Skeletal muscle tissue (tissue), 4 donors: ENCODE measurements around the gene FLT1. TPM values are rescaled to one million over a fixed set of nuclear protein-coding genes. Genes with fewer than 3 reads are reported as not detected.

ENCODE experiments used
- H3K27ac ChIP-seq: one replicate; pipeline ENCODE4 v1.7.0; 2013; ENCODE audit warnings: mild to moderate bottlenecking, low read depth, low read length, inconsistent platforms
- H3K27me3 ChIP-seq, 3 donors: one replicate each; pipeline ENCODE4 v1.7.0; 2013; ENCODE audit warnings: low read length in 3 of 3; ENCODE audit not compliant: control insufficient read depth in 3 of 3, insufficient read depth in 3 of 3
- H3K36me3 ChIP-seq, 3 donors: one replicate each; pipeline ENCODE4 v1.7.0; 2013; ENCODE audit warnings: low read length in 3 of 3; ENCODE audit not compliant: control insufficient read depth in 3 of 3, insufficient read depth in 3 of 3
- H3K4me1 ChIP-seq, 3 donors: one replicate each; pipeline ENCODE4 v1.7.0; 2013; ENCODE audit warnings: low read length in 3 of 3, mild to moderate bottlenecking in 3 of 3; ENCODE audit not compliant: control insufficient read depth in 3 of 3, insufficient read depth in 3 of 3
- H3K4me3 ChIP-seq, 3 donors: one replicate each; pipeline ENCODE4 v1.7.0; 2013; ENCODE audit warnings: low read length in 3 of 3
- H3K9ac ChIP-seq, 3 donors: one replicate each; pipeline ENCODE4 v1.7.0; 2013; ENCODE audit warnings: low read length in 3 of 3, mild to moderate bottlenecking in 3 of 3, moderate library complexity in 2 of 3, low read depth in 1 of 3
- H3K9me3 ChIP-seq, 3 donors: one replicate each; pipeline ENCODE4 v1.7.0; 2013; ENCODE audit warnings: low read length in 3 of 3; ENCODE audit not compliant: control insufficient read depth in 3 of 3
- total RNA-seq: library from RNA; depleted of rRNA; stranded (reverse); fragments of >200 nt; gene quantifications from one replicate; pipeline ENCODE4 v1.2.3, GENCODE V29; 2014
- donor health status: Osteomylitis.

Gene FLT1
- total RNA-seq, 1 donor from 2014 or later, result 13.0 TPM

- Histone ChIP-seq H3K27ac (no peak overlapping the region), H3K4me3 (no peak overlapping the region), H3K9ac (no peak overlapping the region), H3K4me1 (peaks cover 0 to 2% (median 0%) of the 10 kb centered on the region in 3 donors), H3K27me3 (peaks cover 0 to 2% (median 0%) of the 10 kb centered on the region in 3 donors), H3K36me3 (no peaks in the 10 kb centered on the region), H3K9me3 (no peaks in the 10 kb centered on the region)
Observed at GRCh38 chr13:28355822-28356371, 139.0 kb downstream of the FLT1 start.

DNA sequence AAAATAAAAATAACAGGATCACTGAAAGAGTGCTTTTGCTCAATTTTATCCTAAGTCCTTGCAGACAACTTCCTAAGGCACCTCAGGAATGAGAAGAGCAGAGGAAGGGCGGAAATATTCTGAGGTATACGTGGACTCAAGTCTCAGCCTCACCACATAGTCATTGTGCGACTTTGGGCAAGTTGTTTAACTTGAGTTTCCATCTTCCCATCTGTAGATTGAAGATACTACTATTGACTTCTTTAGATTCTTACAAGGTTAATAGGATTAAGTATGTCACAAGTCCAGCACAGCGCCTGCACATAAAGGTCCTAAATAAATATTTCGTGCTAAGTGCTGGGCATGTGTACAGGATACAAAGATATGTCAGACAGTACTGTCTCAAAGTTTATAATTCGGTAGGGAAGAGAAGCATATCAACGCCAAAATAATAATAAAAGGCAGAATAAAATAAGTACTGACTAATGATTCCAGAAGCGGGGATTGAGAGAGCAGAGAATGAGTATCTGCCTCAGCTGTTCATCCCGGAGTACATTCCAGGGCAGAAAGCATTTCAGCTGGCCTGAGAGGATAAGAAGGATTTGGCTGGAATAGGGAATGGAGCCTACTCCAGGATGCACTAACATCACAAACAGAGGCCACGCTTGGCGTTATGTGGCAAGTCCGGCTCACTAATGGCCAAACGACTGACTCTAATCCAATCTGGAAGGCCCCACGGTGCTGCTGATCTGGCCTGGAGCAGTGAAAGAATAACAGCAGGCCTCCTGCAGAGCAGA, 139.7 kb downstream of the FLT1 start:
- Histone ChIP-seq H3K36me3 (no peaks in the 10 kb centered on the region), H3K9me3 (no peaks in the 10 kb centered on the region), H3K4me1 (peaks cover 0 to 2% (median 0%) of the 10 kb centered on the region in 3 donors), H3K27ac (no peak overlapping the region), H3K27me3 (peaks cover 0 to 2% (median 0%) of the 10 kb centered on the region in 3 donors), H3K4me3 (no peak overlapping the region), H3K9ac (no peak overlapping the region)

GRCh38 chr13:28353679-28354078, 141.2 kb downstream of the FLT1 start:
- Histone ChIP-seq H3K4me3 (no peak overlapping the region), H3K9me3 (no peaks in the 10 kb centered on the region), H3K9ac (no peak overlapping the region), H3K27me3 (peaks cover 0 to 2% (median 0%) of the 10 kb centered on the region in 3 donors), H3K4me1 (peaks cover 0 to 2% (median 0%) of the 10 kb centered on the region in 3 donors), H3K27ac (no peak overlapping the region), H3K36me3 (no peaks in the 10 kb centered on the region)

DNA sequence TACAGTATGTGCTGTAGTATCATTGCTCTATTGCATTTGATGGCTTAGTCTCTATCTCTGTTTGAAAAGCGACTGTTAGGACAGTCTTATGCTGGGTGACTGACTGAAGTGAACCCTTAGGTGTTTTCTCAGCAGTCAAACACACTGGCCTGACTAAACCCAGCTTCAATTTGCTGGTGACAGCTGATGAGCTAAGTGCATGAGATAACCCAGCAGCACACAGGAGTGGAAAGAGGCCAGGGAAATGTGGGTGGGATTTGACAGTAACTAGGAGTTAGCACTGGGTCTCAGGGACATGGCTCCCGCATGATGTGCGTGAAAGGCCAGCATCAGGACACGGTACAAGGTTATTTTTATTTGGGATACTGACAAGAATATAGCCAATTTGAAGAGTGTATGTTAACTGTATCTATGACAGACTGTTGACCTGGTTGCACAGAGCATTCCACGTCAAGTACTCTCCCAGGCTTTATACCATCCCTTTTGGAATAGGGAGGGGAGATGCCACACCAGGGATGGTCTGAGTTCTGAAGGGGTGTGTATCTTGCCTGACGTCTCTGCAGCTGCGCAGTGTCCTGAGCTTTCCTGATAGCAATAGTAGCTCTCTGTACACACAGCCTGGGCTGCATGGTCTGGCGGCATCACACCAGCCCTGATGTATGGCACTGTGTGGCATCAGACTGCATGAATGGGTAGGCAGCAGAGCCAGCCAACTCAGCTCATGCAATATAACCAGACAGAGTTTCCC, 144.8 kb downstream of the FLT1 start:
- Histone ChIP-seq H3K27ac (no peak overlapping the region), H3K9me3 (no peaks in the 10 kb centered on the region), H3K4me1 (no peaks in the 10 kb centered on the region), H3K4me3 (no peak overlapping the region), H3K27me3 (no peaks in the 10 kb centered on the region), H3K36me3 (no peaks in the 10 kb centered on the region), H3K9ac (no peak overlapping the region)

GRCh38 chr13:28349371-28349770, 145.6 kb downstream of the FLT1 start:
- no peaks in the 10 kb centered on the region for H3K4me1 ChIP-seq
- no peaks in the 10 kb centered on the region for H3K27me3 ChIP-seq
- no peak overlapping the region for H3K9ac ChIP-seq
- no peak overlapping the region for H3K27ac ChIP-seq
- no peaks in the 10 kb centered on the region for H3K9me3 ChIP-seq
- H3K36me3 ChIP-seq, result no peaks in the 10 kb centered on the region
- H3K4me3 ChIP-seq, result no peak overlapping the region

DNA sequence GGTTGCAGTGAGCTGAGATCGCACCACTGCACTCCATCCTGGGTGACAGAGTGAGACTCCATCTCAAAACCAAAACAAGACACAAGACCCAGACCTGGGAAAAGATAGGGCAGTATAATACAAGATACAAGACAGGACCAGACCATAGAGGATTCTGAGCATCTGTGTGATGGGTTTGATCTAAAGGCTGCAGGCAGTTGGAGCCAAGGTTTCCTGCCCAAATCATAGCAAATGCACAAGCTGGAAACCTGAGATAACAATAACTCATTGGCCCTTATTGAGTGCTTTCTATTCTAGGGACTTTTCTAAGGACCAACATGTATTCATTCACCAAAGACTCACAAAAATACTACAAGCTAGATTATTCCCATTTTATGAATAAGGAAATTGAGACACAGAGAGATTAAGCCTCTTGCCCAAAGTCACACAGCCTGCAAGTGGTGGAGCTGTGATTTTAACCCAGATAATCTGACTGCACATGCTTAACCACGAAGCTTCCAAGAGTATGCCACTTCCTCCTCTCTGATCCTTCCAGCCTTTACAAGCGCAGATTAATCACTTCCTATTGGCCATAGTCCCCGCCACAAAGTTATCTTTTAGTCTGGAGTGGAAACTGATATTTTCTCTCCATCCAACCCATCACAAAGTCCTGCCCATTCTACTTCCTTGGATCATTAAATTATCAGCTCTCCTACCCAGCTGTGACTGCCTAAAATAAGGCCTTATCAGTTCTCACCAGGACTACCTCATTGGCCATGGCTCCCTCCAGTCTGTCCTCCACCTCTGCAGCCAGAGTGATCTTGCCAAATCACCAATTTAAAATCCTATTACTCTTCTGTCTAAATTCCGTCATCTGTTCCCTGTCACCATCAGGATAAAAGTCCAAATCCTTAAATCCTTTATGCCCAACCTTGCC, 147.2 kb downstream of the FLT1 start:
- Histone ChIP-seq H3K27ac (no peak overlapping the region), H3K27me3 (no peaks in the 10 kb centered on the region), H3K36me3 (peaks cover 0 to 2% (median 0%) of the 10 kb centered on the region in 3 donors), H3K4me1 (no peaks in the 10 kb centered on the region), H3K9me3 (no peaks in the 10 kb centered on the region), H3K9ac (no peak overlapping the region), H3K4me3 (no peak overlapping the region)

DNA sequence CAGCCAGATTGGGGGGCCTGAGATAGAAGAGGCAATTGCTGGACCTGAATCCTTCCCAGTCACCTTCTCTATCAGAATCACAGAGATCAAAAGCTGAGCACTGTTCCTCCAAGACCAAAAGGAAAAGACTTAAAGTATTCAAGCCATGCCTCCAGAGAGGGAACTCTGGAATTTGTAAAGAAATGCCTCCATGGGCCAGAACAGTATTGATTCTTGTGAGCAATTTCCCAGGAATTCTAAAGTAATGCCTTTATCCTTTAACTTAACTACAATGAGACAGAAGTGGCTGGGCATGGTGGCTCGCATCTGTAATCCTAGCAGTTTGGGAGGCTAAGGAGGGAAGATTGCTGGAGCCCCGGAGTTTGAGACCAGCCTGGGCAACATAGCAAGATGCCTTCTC, 148.8 kb downstream of the FLT1 start:
- H3K36me3 ChIP-seq, result peaks cover 0 to 2% (median 0%) of the 10 kb centered on the region in 3 donors
- no peaks in the 10 kb centered on the region for H3K4me1 ChIP-seq
- no peak overlapping the region for H3K4me3 ChIP-seq
- H3K27ac ChIP-seq, result no peak overlapping the region
- no peaks in the 10 kb centered on the region for H3K27me3 ChIP-seq
- no peak overlapping the region for H3K9ac ChIP-seq
- H3K9me3 ChIP-seq, result no peaks in the 10 kb centered on the region

GRCh38 chr13:28344163-28344562, 150.8 kb downstream of the FLT1 start:
- no peaks in the 10 kb centered on the region for H3K27me3 ChIP-seq
- no peaks in the 10 kb centered on the region for H3K9me3 ChIP-seq
- H3K4me1 ChIP-seq, result no peaks in the 10 kb centered on the region
- no peak overlapping the region for H3K4me3 ChIP-seq
- peaks cover 0 to 2% (median 0%) of the 10 kb centered on the region in 3 donors for H3K36me3 ChIP-seq
- H3K27ac ChIP-seq, result no peak overlapping the region
- H3K9ac ChIP-seq, result no peak overlapping the region

DNA sequence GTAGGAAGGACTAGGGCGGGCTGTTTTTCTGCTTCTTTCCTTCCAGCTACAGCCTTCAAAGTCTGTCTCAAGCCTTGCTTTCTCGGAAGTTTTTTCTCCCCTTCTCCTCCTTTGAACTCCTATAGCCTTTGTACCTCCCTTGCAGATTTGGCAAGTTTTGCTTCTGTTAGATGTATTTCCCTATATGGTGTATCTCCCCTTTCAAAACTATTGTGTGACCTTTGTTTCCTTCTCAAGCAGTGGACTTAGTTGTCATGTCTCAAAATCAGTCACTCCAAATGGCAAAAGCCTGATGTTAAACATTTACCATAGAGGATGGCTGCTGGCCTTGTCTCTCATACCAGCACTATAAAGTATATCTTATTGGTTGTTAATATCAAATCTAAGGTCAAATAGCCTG, 152.7 kb downstream of the FLT1 start:
- peaks cover 0 to 14% (median 2%) of the 10 kb centered on the region in 3 donors for H3K4me1 ChIP-seq
- no peaks in the 10 kb centered on the region for H3K9me3 ChIP-seq
- H3K27me3 ChIP-seq, result no peaks in the 10 kb centered on the region
- peaks cover 0 to 2% (median 0%) of the 10 kb centered on the region in 3 donors for H3K36me3 ChIP-seq
- H3K4me3 ChIP-seq, result no peak overlapping the region
- H3K9ac ChIP-seq, result no peak overlapping the region
- H3K27ac ChIP-seq, result no peak overlapping the region
